Endodermal cell (in vitro differentiated cells): ENCODE results near the gene FAM156B. TPM values are rescaled to one million over a fixed set of nuclear protein-coding genes. Genes with fewer than 3 reads are reported as not detected.
"Not testable (repeated sequence)": the region's sequence is repeated elsewhere in the genome, so short reads cannot be mapped to it uniquely, and the experiment has no call there.

Source experiments
- DNase-seq: peaks from one replicate; pipeline ENCODE4 v3.0.0-alpha.2; 2017
- H3K27ac ChIP-seq: 2 replicates; pipeline ENCODE4 v1.5.1; 2013; ENCODE audit warnings: mild to moderate bottlenecking, low read depth, low read length, moderate library complexity
- H3K27me3 ChIP-seq: 2 replicates; pipeline ENCODE4 v1.6.1; 2013; ENCODE audit warnings: mild to moderate bottlenecking, low read length, moderate library complexity; ENCODE audit not compliant: insufficient read depth, control insufficient read depth, poor library complexity, severe bottlenecking
- H3K36me3 ChIP-seq: 2 replicates; pipeline ENCODE4 v1.7.0; 2013; ENCODE audit warnings: mild to moderate bottlenecking, low read length, moderate library complexity; ENCODE audit not compliant: control insufficient read depth, insufficient read depth
- H3K4me1 ChIP-seq: one replicate; pipeline ENCODE4 v1.7.0; 2013; ENCODE audit warnings: low read length; ENCODE audit not compliant: control insufficient read depth, insufficient read depth
- H3K4me3 ChIP-seq: 2 replicates; pipeline ENCODE4 v1.5.1; 2013; ENCODE audit warnings: mild to moderate bottlenecking, low read length, moderate library complexity
- H3K9ac ChIP-seq: 2 replicates; pipeline ENCODE4 v1.6.1; 2013; ENCODE audit warnings: mild to moderate bottlenecking, low read length, moderate library complexity; ENCODE audit not compliant: poor library complexity, severe bottlenecking; ENCODE audit errors: extremely low read depth
- H3K9me3 ChIP-seq: 2 replicates; pipeline ENCODE4 v1.6.1; 2013; ENCODE audit warnings: mild to moderate bottlenecking, low read length, moderate library complexity; ENCODE audit not compliant: control insufficient read depth
- H3K27ac Mint-ChIP-seq: 2 replicates; pipeline ENCODE4 v1.8.0; 2020; ENCODE audit warnings: mixed read lengths
- H3K27me3 Mint-ChIP-seq: 2 replicates; pipeline ENCODE4 v1.8.0; 2021; ENCODE audit warnings: mild to moderate bottlenecking, mixed read lengths; ENCODE audit not compliant: insufficient read depth
- H3K36me3 Mint-ChIP-seq: 2 replicates; pipeline ENCODE4 v1.8.0; 2020; ENCODE audit warnings: low read depth, mixed read lengths
- H3K4me1 Mint-ChIP-seq: 2 replicates; pipeline ENCODE4 v1.8.0; 2020; ENCODE audit warnings: mixed read lengths
- H3K4me3 Mint-ChIP-seq: 2 replicates; pipeline ENCODE4 v1.8.0; 2020; ENCODE audit warnings: mild to moderate bottlenecking, moderate library complexity, mixed read lengths
- H3K9me3 Mint-ChIP-seq: 2 replicates; pipeline ENCODE4 v1.8.0; 2020; ENCODE audit warnings: mild to moderate bottlenecking, mixed read lengths
- WGBS, 2 experiments: methylation state at CpG; one replicate each; pipeline versions ENCODE4 v1.1.5 to v1.1.7; 2013; ENCODE audit warnings: missing lambda C conversion rate in 2 of 2, mixed read lengths in 1 of 2; ENCODE audit not compliant: insufficient coverage in 1 of 2, insufficient read length in 1 of 2; 5-methylcytosine and 5-hydroxymethylcytosine counted together
- long read RNA-seq, 4 experiments: library from polyadenylated mRNA in 2 of 4; library from RNA in 1 of 4; library from capped mRNA in 1 of 4; stranded (forward) in 3 of 4; unstranded in 1 of 4; transcript quantifications; one replicate each; pipeline ENCODE4 v2.0.0, GENCODE V29; 2020 to 2021; ENCODE audit warnings: inconsistent platforms in 1 of 4
- polyA plus RNA-seq, 2 experiments: library from polyadenylated mRNA; stranded (reverse); fragments of 50-300 nt; gene quantifications; one replicate each; pipeline ENCODE4 v1.2.3, GENCODE V29; 2013
- total RNA-seq, 2 donors: library from RNA; stranded (reverse); fragmentation: NEBNext Ultra II Directional in 1 of 2; extraction: Animal tissue kit (Norgen Biotek cat#: 25700) in 1 of 2; gene quantifications; 2 replicates in 1 of 2; 3 replicates in 1 of 2; pipeline ENCODE4 v1.2.1, GENCODE V29; 2021
- TF ChIP-seq, protein P1 (sequence below): fragments of 200-600 bp; sonication (generic); conservative IDR thresholded peaks from 2 replicates; pipeline ENCODE4 v1.5.0; 2021; ENCODE audit warnings: antibody characterized with exemption, mild to moderate bottlenecking

The FAM156B gene
- 10 to 100 TPM; 10.9 to 12.8 TPM for total RNA-seq
- polyA plus RNA-seq (2013, experiment 1 of 2), result 14.1 TPM
- polyA plus RNA-seq (2013, experiment 2 of 2), result 15.6 TPM
- long read RNA-seq, experiment 1, partial matches to known transcripts, result 0 of 5 reads
- long read RNA-seq, experiment 1, other reads (novel, unspliced or antisense), result 2 of 5 reads
- long read RNA-seq, experiment 2, transcript FAM156B-203 (4 exons, 2,942 nt), result minor isoform, 8 of 35 reads
- long read RNA-seq, experiment 2, transcript FAM156B-201 (3 exons, 2,537 nt), result major isoform, 21 of 35 reads
- long read RNA-seq, experiment 2, partial matches to known transcripts, result 0 of 35 reads
- long read RNA-seq, experiment 2, other reads (novel, unspliced or antisense), result 2 of 35 reads
- long read RNA-seq, experiment 3, transcript FAM156B-203 (4 exons, 2,942 nt), result minor isoform, 22 of 76 reads
- long read RNA-seq, experiment 3, transcript FAM156B-206 (4 exons, 776 nt), result minor isoform, 7 of 76 reads
- long read RNA-seq, experiment 3, transcript FAM156B-201 (3 exons, 2,537 nt), result major isoform, 32 of 76 reads
- long read RNA-seq, experiment 3, partial matches to known transcripts, result 3 of 76 reads
- long read RNA-seq, experiment 3, other reads (novel, unspliced or antisense), result 12 of 76 reads
- long read RNA-seq, experiment 4, partial matches to known transcripts, result 0 of 6 reads
- long read RNA-seq, experiment 4, other reads (novel, unspliced or antisense), result 2 of 6 reads

GRCh38 chrX:52896855-52897709, at the start of gene FAM156B:
Gene FAM156B, plus strand, starts transcription at chrX:52897330. Its CDS starts 9,896 bp downstream, at chrX:52907226.
- H3K9me3 ChIP-seq, H3K9me3 Mint-ChIP-seq, H3K27ac Mint-ChIP-seq, H3K4me3 Mint-ChIP-seq, H3K36me3 ChIP-seq, H3K36me3 Mint-ChIP-seq, H3K9ac ChIP-seq, DNase-seq, H3K27ac ChIP-seq, H3K4me1 Mint-ChIP-seq, H3K27me3 Mint-ChIP-seq, H3K4me1 ChIP-seq, H3K27me3 ChIP-seq, H3K4me3 ChIP-seq: not testable (repeated sequence)
- no CpG with 5 or more reads among the region's 92 CpGs for WGBS, 2 experiments

- no peaks in the 10 kb centered on the region for H3K4me1 Mint-ChIP-seq
- no peaks in the 10 kb centered on the region for H3K36me3 Mint-ChIP-seq
- Histone ChIP-seq H3K9me3 (no peaks in the 10 kb centered on the region), H3K27ac (no peak overlapping the region), H3K4me1 (no peaks in the 10 kb centered on the region), H3K27me3 (no peaks in the 10 kb centered on the region), H3K36me3 (no peaks in the 10 kb centered on the region), H3K9ac (no peak overlapping the region), H3K4me3 (no peak overlapping the region)
- H3K27ac Mint-ChIP-seq, result no peak overlapping the region
- no peak for DNase-seq
- TF ChIP-seq, protein P1, sequence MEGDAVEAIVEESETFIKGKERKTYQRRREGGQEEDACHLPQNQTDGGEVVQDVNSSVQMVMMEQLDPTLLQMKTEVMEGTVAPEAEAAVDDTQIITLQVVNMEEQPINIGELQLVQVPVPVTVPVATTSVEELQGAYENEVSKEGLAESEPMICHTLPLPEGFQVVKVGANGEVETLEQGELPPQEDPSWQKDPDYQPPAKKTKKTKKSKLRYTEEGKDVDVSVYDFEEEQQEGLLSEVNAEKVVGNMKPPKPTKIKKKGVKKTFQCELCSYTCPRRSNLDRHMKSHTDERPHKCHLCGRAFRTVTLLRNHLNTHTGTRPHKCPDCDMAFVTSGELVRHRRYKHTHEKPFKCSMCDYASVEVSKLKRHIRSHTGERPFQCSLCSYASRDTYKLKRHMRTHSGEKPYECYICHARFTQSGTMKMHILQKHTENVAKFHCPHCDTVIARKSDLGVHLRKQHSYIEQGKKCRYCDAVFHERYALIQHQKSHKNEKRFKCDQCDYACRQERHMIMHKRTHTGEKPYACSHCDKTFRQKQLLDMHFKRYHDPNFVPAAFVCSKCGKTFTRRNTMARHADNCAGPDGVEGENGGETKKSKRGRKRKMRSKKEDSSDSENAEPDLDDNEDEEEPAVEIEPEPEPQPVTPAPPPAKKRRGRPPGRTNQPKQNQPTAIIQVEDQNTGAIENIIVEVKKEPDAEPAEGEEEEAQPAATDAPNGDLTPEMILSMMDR, result no peak
- H3K27me3 Mint-ChIP-seq, result peaks cover 9% of the 10 kb centered on the region
- H3K4me3 Mint-ChIP-seq, result no peak overlapping the region
- peaks cover 66% of the 10 kb centered on the region for H3K9me3 Mint-ChIP-seq
- 88% methylated on average over 8 of the region's 9 CpGs; no CpG with 5 or more reads in 1 of the 2 experiments for WGBS, 2 experiments
Observed at GRCh38 chrX:52852110-52852860, 44.8 kb upstream of the FAM156B start.

GRCh38 chrX:52856991-52857525, 40.1 kb upstream of the FAM156B start:
- not testable (repeated sequence) for H3K27ac ChIP-seq, H3K9me3 ChIP-seq, DNase-seq, H3K4me1 Mint-ChIP-seq, H3K36me3 ChIP-seq, H3K4me3 Mint-ChIP-seq, H3K27me3 Mint-ChIP-seq, H3K9ac ChIP-seq, H3K36me3 Mint-ChIP-seq, H3K27me3 ChIP-seq, H3K4me1 ChIP-seq, H3K27ac Mint-ChIP-seq, H3K4me3 ChIP-seq
- peaks cover 59% of the 10 kb centered on the region for H3K9me3 Mint-ChIP-seq
- 56 to 100% methylated on average over 1 to 4 of the region's 4 CpGs for WGBS, 2 experiments
